ENCODE results near the gene TRPM3.

The TRPM3 gene

GRCh38 chr9:70540016-70540415 is 581.4 kb downstream of the TRPM3 start:
- no peak for DNase-seq

DNA sequence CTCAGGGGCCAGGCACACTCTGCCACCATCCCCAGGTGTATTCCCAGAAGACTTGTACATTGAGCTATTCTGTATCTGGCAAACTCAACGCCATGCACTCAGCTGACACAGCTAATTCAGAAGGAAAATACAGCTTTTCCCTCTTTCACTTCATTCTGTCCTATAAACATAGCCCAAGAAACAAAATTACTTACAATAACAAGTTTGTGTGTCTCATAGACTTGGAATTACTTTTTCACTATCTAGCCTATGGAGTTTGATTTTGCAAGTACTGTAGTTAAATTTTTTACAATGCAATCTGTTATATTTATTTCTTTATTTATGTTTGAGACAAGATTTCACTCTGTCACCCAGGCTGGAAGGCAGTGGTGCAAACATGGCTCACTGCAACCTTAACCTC is 581.9 kb downstream of the TRPM3 start:
- no peak for DNase-seq

GRCh38 chr9:70539001-70539400 is 582.4 kb downstream of the TRPM3 start:
- DNase-seq = no peak

DNA sequence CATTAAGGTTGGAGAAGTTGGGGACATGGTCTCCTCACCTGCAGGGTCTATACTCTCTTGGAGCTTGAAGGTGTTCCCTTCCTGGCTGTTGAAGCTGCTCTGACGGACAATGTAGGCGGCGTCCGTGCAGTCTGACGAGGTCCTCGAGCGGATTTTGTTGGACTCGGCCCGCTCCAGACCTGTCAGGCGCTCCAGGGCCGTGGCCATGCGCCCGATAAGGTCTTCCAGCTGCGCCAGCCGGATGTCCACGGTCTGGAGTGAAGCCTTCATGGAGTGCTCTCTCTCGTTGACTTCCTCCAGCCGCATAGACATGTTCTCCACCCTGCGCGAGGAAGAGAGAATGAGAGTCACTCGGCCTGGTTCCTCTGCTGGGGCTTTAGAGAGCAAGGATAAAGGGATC is 584.3 kb downstream of the TRPM3 start:
- DNase-seq = no peak

DNA sequence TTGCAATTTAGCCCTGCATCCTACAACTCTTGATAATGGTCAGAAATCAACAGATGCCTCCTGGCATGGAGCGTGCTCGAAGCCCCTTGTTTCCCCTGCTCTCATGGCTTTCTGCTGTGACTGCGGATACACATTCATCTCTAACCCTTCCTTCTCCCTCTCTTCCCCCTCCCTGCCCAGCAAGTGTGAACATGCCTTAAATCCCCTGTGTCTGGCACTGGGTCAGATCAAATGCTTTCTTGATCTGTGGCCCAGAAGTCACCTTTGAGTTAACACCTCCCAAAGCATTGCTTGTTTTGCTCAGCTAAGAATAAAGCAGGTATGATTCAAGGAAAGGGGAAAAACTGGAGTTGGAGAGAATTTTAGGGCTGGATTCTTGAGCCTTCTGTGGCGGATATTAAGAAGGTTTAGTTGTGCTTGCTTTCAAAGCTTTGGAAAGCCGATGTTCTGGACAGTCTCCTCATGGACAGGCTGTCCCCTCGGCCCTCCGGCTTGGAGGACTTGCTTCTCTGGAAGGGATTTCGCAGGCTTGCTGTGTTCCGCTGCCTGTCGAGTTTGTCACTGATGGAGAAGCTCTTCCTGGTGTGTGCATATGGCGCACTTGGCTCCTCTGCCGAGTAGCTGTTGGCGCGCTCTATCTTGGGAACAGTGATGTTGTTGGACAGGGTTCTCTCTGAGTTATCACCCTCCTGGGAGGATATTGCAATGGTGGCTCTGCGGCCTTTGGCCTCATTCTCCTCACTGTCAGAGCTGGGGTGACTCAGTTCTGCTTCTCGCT is 585.7 kb downstream of the TRPM3 start:
- no peak for DNase-seq

- no peak for DNase-seq
Measured at GRCh38 chr9:70534471-70534870, 587.0 kb downstream of the TRPM3 start.

GRCh38 chr9:70534061-70534460 is 587.4 kb downstream of the TRPM3 start:
- no peak for DNase-seq

DNA sequence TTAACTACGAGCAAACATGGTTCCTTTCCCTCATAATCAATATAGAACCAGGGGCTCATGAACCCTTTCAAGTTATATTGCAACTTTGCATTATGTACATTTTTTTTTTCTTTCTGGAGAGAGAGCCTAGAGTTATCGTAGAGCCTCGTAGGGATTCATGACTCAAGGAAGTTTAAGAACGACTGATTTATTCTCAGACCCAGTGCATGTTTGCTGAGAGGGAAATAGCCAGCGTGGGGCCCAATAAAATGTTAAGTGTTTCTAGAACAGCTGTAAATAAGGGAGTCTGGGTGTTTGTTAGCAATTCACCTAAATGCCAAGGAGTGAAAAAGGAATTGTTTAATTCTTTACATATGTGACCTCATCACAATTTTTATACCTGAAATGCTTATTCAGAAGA is 587.9 kb downstream of the TRPM3 start:
- DNase-seq = no peak

DNA sequence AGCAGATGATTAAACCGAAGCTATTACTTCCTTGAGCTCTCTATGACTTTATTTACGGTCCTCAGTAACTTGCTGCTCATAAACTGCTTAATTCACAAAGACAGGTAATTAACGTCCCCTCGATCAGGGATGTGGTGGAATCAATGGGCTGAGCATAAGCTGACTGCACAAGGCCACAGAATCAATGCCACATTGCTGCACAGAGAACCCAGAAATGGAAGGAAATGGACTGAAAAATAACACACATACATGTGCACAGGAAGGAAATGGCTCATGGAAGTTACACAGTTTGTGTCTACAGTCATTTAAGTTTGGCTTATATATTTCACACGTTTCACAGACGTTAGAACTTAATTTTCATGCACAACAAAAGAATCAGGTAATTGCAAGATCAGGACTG is 588.7 kb downstream of the TRPM3 start:
- no peak for DNase-seq

DNA sequence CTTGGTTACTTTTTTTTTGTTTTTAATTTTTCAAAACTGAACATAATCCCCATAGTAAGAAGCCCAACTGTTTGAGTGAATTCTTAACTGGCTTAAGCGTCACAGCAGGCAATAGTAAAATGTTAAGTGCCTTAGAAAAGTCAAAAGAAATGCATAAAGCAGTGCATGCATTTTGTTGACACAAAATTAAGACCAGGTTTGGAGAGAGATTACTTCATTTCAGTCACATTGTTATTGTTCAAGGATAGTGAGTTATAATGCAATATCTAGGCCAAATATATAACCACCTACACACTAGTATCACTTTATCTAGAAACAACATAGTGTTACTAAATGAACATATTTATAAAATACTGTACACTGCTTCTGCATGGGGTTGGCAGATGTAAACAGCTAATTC is 590.1 kb downstream of the TRPM3 start:
- no peak for DNase-seq

- no peak for DNase-seq
Measured at GRCh38 chr9:70530716-70531115, 590.7 kb downstream of the TRPM3 start.

- DNase-seq = no peak
Measured at GRCh38 chr9:70529833-70530232, 591.6 kb downstream of the TRPM3 start.

DNA sequence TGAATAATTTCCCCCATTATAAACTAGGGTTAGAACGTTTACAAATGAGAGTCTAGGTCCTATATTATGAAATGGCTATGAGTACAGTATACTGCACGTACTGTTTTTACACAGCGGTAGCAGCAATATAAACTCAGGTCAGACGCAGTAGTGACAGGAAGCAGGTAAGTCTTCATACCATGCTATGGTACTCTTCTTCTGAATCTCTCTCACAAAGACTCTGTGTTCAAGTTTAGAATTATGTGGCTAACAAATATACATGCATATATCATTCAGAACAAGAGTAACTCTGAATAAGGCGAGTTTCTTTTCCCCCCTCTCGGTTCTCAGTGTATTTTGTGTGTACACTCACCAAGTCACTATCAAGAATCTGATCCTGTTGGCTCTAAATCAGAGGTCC is 592.0 kb downstream of the TRPM3 start:
- DNase-seq = no peak

DNA sequence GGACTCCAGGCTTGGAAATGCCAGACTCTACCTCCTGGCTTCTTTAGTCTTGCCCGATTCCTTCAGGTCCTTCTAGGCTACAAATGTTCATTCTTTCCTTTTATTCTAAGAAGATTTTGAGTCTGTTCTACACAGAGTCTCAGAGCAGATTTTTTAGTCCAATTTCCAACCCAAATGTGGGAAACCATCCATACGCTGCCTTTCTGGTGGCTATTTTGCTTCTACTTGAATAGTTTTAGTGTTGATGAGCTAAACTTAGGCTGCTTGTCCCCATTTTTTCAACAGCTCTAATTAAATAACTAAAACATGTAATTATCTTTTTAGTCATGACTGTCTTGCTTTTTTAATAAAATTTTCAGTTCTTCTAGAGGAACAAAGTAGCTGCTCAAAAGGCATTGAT is 594.5 kb downstream of the TRPM3 start:
- DNase-seq = no peak

GRCh38 chr9:70525519-70525918 is 595.9 kb downstream of the TRPM3 start:
- no peak for DNase-seq

DNA sequence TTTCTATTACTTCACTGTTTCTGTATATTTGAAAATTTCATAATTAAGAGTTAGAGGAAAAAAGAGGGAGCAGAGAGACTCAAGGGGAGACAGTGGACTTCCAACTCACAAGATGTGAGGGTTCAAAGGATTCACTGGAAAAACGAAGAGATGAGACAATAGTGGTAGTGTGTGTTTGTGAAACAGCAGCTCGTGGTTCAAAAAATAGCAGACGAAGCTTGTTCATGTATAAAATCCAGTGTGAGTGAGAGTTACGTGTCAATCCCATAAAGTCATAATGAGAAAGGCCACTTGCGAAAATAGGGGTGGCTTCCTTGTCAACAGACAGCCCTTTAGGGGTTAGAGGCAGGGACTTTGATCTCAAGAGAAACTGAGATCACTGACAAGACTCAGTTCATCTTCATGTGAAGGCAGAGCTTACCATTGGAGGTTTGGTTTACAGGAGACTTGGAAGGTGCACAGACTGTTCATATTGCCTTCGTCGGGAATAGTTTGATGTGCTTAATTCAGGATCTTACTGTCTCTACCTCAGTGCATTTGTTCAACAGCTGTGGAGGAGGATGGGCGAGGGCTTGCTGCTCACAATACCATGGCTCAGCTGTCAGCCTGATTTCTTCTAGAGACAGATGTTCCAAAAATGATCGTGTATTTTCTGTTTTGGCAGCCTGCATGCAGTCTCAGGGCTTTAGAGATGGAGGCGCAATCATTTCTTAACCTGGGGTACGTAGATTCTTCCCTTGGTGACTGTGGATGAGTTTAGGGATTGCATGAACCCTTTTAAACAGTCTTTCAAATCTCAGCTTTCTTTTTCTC is 601.3 kb downstream of the TRPM3 start:
- no peak for DNase-seq

- no peak for DNase-seq
Measured at GRCh38 chr9:70517926-70518610, 603.4 kb downstream of the TRPM3 start.

GRCh38 chr9:70514273-70514672 is 607.1 kb downstream of the TRPM3 start:
- no peak for DNase-seq

GRCh38 chr9:70511858-70512257 is 609.6 kb downstream of the TRPM3 start:
- no peak for DNase-seq

DNA sequence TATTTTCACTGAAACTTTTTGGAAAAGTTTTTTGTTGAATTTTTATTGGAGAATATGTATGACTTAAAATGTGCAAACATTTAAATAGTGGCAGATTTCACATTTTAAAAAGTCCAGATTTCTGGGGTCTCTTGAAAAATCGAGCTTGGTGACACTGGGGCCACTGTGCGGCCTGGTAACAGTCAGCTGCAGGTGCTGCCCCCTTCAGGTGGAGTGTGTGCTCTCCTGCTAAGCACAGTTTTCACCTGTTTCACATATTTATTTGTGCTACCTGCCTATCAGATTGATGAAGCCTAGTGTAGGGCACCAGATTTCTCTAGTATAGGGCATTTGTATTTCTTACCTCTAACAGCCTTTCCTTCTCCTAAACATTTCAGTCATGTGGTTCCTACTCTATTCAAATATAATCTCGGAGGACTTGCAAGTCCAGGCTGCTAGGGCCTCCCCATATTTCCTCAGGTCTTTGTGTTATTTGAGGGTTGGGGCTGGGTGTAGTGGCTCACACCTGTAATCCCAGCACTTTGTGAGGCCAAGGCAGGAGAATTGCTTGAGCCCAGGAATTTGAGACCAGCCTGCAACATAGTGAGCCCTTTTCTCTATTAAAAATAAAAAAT is 611.2 kb downstream of the TRPM3 start:
- no peak for DNase-seq

GRCh38 chr9:70506159-70506558 is 615.3 kb downstream of the TRPM3 start:
- DNase-seq = no peak

DNA sequence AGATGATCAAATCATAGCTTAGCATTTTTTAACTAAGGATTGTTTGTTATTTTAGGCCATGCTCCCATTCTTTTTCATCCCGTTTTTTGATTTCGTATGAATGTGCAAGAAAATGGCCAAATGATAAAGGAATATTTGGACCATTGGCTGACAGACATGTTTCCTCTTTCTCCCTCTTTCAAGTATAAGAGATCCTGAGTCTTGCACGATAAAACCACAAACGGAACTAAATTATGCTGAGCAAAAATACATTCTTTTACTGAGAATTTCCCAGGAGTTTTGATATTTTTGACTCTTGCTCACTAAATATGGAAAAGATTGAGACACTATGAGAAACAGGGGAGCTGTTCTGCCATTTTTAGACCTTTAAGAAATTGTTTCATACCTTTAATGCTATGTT is 616.6 kb downstream of the TRPM3 start:
- no peak for DNase-seq

DNA sequence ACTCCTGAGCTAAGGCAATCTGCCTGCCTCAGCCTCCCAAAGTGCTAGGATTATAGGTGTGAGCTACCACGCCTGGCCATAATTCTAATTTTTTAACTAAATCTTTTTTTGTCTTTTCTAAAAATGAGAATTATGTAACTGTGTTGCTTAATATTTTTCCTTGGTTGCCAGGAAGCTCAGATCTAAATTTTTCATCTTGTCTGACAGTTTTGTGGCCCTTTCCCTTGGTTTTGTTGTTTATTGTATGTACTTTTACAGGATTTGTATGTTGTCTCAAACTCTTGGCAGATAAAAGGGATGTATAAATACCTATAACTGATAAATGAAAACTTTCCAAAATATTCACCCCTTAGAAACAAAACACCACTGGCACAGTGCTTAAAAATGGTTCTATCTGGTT is 618.7 kb downstream of the TRPM3 start:
- DNase-seq = no peak

All from effector CD8-positive, alpha-beta T cell (primary cell).